A673 (cell line): ENCODE data around the gene ANO1.

Experiments used
- CTCF ChIP-seq: fragments of 300-800, 200-600 bp; sonication (generic); conservative IDR thresholded peaks from 2 replicates; pipeline ENCODE4 v1.5.1; 2017; ENCODE audit warnings: low read depth, mild to moderate bottlenecking, antibody characterized with exemption, low read length, moderate library complexity, mixed read lengths
- EZH2 ChIP-seq: fragments of 200-600 bp; sonication (generic); IDR thresholded peaks from 2 replicates; pipeline ENCODE4 v1.6.1; 2017; ENCODE audit warnings: borderline replicate concordance, low read depth, mild to moderate bottlenecking, mixed read lengths, antibody characterized with exemption, low read length; ENCODE audit not compliant: poor library complexity, severe bottlenecking

GRCh38 chr11:70092959-70093715 is 15.0 kb downstream of the ANO1 start:
- TF ChIP-seq CTCF (no peak), EZH2 (no peak)
